ENCODE data around the gene GRHL3.

Gene GRHL3

DNA sequence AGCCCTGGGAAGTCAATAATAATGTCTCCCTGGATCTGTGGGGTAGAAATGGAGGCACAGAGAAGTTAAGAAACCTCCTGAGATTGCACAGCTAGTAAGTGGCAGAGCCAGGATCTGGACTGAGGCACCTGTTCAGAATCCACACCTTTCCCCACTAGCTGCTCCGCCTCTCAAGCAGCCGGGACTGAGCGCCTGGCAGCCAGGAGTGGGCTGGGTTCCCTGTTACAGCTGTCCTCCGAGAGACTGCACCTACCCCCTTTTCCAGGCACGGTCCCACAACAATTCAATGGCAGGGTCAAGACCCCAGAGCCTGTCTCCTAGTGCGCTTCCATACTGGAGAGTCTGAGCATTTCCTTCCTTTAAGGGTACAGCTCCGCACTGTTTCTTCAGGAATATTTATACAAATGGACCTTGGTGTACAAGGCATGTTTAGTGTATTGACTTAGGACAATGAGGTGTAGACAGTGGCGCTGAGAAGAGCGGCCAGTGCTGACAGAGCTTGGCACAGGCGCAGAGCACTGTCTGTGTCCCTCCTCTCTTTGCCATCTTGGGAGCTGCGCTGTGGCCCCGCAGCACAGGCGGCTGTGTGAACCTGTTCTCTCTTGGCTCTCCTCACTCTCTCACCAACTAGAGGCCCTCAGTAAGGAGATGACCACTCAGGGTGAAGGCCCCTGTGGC, 24.4 kb downstream of the GRHL3 start:
- no peak for DNase-seq

DNA sequence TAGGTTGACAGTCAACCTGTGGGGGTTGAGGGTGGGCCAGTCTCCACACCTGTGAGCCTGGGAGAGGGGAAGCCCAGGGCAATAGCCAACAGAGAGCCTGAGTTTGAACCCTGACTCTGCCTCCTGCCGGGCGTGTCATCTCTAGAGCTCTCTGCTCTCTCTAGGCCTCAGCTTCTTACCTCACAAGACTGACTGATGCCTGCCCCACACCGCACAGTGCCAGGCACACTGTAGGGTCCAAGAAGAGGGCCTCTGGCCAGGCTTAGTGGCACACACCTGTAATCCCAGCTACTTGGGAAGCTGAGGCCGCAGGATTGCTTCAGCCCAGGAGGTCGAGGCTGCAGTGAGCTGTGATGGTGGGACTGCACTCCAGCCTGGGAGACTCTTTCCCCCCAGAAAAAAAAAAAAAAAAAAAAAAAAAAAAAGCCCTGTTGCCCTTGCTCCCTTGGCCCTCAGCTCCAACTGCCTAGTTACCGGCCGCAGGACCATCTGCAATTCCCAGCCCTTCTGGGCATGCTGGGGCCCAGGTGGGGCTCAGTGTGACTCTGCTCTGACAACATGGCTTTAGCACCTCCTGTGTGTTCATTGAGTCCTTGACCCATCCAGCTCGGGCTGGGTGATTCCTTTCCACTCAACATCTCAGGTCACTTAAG, 25.1 kb downstream of the GRHL3 start:
- no peak for DNase-seq

DNA sequence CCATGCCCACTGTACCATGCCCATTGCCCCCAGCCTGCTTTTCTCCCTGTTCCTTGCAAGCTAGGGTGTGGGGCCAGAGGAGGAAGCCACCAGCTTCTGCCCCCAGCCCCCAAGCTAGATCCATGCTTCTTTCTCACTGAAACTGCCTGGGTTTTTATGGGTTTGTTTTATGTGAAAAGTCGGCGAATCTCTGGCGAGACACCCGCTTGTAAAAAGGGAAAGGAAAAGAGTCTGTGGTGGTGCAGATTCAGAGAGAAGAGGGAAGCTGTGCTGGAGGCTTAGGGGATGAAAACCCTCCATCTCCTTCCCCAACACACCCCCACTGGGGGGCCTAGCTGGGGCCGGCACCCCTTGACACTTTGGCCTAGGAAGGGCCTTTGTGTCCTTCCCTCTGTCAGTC, 26.2 kb downstream of the GRHL3 start:
- no peak for DNase-seq

DNA sequence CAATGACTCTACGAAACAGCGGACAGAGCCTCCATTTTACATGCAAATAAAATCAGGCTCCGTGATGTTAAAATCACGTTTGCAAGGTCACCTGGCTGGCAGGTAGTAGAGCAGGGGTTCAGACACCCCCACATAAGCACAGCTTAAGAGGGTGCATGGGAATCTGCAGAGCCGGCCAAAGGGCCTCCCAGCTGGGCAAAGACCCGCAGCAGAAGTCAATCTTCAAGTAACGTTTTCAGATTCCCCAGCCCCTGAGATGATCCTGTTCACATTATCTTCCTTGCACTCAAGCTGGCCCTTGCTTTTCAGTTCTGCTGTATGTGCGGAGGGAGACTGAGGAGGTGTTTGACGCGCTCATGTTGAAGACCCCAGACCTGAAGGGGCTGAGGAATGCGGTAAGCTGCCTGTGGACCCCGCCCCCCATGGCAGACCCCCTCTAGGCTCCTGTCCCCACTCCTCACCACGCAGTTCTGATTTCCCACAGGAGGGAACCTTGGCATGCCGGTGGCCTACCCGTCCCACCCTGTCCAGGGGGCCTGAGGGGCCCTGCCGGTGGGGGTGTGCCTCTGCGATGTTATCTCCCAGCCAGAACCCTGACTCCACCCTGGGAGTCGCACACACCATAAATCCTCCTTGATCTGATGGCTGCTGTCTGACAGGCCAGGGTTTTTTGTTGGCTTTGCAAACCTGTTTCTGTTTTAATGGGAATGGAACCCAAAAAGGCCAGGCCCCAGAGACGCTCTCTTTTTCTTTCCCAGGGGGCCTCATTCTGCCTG, 28.2 kb downstream of the GRHL3 start:
- no peak for DNase-seq

DNA sequence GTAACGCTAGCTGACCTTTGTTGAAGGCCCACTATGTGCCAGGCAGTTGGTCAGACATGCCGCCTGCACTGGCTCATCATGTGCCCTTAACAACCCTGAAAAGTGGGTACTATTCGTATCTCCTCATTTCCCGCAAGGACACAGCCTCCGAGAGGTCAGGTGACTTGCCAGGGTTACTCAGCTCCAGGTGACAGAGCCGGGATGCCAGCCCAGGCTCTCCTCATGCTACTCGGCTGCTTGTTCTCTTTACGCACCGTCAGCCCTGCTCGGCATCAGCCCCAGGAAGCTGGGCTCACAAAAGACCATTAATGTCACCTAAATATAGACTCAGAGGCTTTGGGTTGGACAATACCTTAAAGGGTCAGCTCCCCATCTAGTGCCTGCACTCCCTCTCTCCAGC, 29.0 kb downstream of the GRHL3 start:
- no peak for DNase-seq

DNA sequence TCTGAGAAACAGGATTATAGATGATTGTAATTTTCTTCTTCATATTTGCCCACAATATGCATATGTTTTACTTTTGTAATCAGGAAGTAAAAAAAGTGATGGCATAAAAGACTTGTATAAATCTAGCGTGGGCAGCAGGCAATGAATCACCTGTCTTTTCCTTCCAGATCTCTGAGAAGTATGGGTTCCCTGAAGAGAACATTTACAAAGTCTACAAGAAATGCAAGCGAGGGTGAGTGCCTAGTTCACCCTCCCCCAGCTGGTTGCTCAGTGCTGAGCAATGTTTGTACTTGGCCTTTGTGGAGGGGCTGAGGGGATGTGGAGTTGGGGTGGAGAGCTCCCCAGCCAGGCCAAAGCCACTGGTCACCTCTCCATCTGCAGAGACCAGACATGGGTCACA, 30.7 kb downstream of the GRHL3 start:
- no peak for DNase-seq

DNA sequence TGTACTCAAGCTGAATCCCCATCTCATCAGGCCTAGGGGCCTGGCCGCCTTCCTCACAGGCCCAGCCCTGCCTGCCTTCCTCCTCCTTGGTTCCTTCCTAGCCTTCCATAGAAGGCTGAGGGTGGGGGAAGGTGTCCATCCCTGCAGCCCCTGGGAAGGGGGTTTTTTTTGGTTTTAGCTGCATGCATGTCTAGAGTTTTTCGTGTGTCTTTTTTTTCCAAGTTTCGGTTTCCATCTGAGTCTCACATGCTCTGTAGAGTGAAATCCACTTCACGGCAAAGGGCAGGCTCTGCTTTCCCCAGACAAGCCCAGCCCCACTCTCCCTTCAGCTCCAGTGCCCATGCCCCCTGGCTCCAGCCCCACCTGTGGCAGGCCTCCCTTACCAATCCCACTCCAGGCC, 32.1 kb downstream of the GRHL3 start:
- no peak for DNase-seq

DNA sequence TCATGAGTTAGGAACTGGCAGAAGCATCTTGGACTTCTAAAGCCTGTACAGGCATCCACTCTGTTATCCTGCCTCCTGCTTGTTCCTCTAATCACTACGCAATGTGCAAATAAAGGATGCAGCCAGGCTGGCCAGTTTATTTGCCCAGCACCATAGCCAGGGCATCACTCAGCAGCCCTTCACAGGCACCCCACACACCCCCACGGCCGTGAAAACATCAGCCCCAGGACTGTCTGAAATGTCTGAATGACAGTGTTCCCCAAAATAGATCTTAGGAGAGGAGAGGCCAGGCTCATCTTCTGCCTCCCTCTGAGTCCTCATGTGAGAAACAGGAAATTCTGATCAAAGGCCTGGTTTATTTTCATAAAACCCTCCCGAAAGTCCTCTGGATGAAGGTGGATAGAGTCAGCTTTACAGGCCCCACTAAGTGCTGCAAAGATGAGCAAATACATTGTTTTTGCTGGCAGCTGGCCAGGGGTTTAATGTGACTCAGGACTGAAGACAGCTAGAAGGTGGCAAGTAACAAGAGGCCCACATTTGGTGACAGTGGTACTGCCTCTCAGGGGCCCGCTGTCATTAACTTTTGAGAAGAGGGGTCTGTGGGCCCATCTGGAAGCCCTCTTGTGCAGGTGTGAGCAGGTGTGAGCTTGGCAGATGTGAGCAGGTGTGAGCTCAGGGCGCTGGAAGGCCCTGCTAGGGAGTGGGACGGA, 32.9 kb downstream of the GRHL3 start:
- peak in 1 of 56 donors; percentile 7 for DNase-seq

DNA sequence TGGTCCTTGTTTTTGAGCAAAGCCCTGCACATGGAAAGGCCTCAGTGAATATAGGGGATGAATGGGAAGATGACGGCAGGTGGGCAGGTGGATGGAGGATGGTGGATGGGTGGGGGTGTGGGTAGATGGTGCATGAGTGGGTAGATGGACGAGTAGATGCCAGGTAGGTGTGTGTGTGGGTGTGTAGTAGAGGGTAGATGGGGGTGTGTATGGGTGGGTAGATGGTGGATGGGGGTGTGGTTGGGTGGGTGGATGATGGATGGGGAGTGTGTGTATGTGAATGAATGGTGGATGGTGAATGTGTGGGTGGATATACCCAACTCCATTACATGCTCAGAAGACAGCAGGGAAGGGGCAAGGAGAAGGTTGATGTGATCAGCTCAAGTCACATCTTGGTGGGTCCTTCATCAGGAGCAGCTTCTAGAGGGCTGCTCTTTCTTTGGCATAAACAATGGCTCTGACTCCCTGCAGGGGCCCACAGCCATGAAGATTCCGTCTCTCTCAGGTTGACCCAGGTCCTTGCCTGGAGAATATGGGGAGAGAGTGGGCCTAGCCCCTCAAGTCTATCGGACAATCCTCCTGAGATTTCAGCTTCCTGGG, 34.2 kb downstream of the GRHL3 start:
- no peak for DNase-seq

DNA sequence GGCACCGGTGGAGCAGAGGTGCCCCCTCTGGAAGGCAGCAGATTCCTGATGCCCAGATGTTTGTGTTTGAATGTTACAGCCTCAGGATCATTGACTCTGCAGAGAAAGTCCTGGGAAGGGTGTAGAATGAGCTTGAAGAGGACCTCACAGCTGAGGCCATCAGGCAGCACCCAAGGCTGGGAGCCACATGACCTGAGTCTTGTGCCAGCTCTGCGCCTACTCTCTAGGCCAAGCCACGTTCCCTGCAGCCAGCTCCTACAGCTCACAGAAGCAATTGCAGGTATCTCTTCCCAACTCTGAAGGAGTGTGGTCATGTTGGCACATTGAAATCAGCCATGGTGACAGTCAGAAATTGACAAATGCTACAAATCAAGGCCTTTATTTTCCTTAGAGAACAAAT, 36.3 kb downstream of the GRHL3 start:
- no peak for DNase-seq

DNA sequence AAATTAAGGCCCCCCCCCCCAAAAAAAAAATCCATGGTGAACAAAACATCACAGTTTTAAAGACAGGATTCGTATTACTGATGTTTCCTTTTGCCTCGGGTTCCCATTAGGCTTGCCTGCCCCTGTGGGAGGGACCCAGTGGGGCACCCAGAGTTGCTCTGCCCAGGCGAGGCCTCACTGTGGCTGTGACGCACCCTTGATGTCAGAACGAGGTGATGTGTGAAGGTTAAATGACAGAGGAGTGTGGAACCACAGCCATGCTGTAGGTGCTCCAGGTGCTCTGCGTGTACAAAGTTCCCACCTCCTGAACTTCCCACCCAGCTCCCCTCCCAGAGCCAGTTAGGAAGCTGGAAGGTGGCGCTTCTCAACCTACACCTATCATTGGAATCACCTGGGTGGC, 37.9 kb downstream of the GRHL3 start:
- no peak for DNase-seq

DNA sequence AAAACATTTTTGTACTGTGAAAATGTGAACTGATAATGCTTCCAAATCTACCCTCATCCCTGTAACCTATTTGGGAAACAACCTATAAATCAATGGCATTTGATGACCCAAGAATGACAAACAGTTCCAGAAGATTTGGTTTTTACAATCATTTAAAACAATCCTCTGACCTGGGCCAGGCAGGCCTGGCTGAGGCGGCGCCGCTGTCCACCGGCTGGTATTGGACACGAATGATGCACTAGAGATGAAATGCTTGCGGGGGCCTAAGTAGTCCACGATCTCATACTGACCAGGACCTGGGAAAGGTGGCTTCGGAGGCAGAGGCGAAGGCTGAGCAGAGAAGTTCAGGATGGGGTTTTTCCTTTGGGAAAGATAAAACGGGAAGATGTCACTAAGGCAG, 41.5 kb downstream of the GRHL3 start:
- no peak for DNase-seq

DNA sequence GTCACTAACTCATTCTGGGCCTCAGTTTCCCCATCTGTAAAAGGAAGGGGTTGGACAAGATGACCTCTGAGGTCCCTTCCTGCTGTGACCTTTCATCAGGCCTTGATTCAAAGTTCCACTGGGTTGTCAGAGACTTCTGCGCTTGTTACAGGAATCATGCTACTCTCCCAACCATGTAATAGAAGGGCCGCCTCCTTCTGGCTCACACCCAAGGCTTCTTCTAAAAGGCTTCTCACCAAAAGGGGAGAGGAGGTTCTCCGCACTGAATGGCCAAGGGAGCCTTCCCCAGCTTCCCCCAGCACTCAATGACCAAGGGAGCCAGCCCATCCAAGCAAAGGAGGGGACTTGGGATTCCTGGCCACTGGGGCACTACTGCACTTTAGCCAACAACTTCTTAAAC, 42.7 kb downstream of the GRHL3 start:
- DNase-seq = no peak

DNA sequence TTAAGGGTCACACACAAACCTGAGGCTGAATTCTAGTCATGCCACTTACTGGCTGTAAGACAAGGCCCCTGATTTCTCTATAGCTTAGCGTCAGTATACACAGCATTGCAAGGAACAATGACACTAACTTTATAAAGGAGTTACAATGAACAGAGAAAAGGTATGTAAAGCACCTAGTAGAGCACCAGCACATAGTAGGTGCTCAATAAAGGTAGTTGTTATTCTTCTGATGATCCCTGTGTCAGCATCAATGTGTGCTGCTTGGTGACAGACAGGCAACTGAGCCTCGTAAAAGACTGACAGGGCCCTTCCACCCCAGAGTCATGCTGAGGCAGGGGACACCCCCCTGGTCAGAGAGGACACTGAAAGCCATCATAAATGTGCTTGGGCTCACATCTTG, 43.2 kb downstream of the GRHL3 start:
- no peak for DNase-seq

DNA sequence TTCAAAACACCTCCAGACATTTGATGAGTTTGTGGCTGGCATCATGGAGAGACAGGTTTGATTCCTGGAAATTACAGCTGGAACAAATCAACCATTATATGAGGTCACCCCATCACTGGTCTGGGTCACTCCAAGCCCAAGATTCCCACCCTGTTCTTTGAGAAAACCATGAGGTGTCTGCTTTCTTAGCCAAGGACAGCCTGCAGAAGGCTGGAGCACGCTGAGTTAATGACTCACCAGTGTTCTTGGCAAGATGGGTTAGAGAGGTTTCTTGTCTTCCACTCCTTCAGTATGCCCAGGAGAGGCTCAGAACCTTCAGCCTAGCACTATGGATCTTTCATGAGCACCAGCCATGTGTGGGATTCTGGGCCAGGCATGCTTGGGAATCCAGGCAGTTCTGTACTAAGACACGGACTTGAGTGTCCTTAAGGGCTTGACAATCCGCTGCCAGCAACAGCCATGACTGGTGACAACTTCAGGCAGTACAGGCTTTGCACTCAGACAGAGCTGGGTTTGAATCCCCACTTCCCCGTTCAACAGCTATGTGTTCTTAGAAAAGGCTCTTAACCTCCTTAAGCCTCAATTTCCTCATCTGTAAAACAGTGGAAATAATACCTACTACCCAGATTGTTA, 43.9 kb downstream of the GRHL3 start:
- DNase-seq = no peak

DNA sequence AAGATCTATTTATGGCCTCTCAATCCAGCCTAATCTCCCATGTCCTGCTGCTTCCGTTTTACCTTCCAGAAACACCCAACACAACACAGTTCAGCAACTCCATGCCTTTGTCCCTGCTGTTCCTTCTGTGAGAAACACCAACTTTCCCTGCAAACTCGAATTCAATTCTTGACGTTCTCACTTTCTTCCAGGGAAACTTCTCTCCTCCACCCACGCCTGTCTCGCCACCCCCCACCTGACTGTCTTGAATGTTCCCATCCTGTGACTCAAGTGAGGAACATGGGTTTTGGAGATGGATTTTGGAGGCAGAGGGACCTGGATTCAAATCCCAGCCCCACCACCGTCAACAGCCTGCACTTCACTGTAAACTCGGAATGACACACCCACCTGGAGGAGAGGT, 44.8 kb downstream of the GRHL3 start:
- DNase-seq = no peak

DNA sequence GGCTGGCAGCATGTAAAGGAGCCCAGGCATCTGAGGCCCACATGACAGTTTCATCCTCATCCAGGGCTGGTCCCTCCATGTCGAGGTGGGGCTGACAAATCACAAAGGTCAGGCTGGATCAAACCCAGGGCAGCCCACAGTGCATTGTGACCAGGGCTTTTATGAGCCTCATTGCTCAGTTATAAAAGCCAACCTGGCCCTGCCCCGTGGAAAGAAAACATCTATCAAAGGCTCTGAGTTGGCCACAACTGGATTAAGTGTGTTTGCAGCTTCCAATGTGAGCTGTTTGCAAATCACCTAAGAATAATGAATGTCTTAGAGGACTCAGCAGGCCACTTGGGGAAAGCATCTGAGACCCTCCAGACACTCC, 45.4 kb downstream of the GRHL3 start:
- no peak for DNase-seq

DNA sequence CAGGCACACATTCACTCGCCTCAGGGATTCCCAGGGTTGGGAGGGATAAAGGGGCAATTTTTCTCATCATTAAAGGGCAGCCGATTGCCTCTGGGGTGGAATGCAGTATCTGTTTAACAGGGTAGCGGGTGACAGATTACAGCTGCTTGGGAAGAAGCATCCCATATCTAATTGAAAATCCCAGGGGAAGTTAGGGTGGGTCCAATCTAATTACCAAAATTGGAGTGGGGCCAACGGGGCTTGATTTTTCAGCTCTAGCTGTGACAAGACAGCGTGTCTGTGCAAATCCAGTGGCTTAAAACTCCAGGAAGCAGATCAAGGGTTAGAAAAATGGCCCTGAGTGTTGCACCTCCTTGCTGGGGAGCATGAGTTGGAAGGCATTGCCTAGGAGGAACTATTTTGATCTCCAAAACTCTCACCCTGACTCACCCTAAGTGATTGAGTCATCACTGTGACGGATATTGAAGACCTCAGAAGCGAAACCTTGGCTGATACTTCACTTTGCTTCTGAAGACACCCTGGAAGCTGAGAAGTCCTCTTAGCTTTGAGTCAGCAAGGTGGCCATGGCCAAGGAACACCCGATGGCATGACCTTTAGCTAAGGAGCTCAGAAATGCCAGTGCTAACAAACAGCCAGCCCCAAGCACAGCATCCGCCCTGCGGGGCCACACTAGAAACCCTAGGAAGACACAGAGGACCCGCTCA, 46.0 kb downstream of the GRHL3 start:
- DNase-seq = peak in 1 of 56 donors; percentile 7

DNA sequence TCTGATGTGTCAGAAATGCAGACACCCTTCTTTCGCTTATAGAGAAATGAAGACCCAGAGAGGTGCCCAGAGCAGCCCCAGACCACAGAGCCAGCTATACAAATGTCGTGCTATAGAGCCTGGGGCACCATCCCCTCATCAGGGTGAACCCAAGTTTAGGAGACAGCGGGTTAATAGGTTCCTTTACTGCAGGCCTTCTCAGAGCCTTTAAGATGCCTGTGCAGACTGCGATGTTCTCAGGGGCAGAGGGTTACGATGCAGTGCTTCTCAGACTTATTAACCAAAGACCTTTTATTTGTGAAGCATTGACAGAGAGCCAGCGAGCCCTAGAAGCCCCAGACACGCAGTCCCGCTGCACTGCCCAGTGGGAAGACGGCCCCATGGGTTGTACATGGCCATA, 47.5 kb downstream of the GRHL3 start:
- no peak for DNase-seq

DNA sequence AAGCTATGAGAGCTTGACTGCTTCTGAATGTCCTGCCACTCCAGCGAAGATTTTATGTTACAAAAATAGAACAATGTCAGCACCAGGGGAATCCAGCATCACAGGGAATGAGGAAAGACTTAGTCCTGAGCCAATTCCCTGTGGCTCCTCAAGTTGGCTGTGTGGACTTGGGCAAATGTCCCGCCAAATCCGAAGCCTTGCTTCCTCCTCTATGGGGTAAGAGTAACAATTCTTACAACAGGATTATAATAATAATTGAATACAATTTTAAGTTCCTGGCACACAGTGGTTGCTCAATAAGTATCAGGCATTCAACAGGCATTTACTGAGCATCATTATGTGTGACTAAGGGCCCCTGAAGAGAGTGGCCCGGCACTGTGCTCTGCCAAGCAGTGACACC, 50.0 kb downstream of the GRHL3 start:
- no peak for DNase-seq

DNA sequence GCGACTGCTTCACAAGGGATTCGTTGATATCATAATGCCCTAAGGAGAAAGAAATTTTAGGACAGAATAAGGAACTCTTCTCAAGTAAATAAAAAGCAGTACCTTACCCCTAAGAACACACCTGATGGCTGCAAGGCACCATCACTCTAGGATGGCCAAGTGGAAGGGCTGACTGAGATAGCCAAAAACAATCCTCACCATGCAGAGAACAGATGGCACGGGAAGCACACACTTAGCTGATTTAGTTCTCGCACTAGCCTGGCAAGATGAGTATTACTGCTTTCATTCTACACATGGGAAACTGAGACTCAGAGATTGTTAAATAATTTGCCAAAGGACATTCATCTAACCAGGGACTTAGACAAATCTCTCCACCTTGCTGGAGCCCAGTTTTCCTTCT, 50.6 kb downstream of the GRHL3 start:
- no peak for DNase-seq
